Midbrain (tissue), 1 donor: ENCODE results near the gene SCD.
"Not testable (repeated sequence)": the region's sequence is repeated elsewhere in the genome, so short reads cannot be mapped to it uniquely, and the experiment has no call there.

Source experiments
- DNase-seq: peaks from one replicate; lab custom pipeline; 2025; lab: John Stamatoyannopoulos, UW

The SCD gene

DNA sequence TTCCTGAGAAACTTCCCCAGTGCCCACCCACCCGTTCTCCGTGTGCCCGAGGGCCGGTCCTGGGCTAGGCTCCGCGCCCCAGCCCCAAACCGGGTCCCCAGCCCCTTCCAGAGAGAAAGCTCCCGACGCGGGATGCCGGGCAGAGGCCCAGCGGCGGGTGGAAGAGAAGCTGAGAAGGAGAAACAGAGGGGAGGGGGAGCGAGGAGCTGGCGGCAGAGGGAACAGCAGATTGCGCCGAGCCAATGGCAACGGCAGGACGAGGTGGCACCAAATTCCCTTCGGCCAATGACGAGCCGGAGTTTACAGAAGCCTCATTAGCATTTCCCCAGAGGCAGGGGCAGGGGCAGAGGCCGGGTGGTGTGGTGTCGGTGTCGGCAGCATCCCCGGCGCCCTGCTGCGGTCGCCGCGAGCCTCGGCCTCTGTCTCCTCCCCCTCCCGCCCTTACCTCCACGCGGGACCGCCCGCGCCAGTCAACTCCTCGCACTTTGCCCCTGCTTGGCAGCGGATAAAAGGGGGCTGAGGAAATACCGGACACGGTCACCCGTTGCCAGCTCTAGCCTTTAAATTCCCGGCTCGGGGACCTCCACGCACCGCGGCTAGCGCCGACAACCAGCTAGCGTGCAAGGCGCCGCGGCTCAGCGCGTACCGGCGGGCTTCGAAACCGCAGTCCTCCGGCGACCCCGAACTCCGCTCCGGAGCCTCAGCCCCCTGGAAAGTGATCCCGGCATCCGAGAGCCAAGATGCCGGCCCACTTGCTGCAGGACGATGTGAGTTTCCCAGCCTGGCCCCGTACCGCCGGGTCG, at the start of gene SCD:
Gene SCD, plus strand, starts transcription at position 469 of the 803 bp plus-strand sequence. Its CDS starts 272 bp downstream, at position 741.
- peak; percentile 98 for DNase-seq

DNA sequence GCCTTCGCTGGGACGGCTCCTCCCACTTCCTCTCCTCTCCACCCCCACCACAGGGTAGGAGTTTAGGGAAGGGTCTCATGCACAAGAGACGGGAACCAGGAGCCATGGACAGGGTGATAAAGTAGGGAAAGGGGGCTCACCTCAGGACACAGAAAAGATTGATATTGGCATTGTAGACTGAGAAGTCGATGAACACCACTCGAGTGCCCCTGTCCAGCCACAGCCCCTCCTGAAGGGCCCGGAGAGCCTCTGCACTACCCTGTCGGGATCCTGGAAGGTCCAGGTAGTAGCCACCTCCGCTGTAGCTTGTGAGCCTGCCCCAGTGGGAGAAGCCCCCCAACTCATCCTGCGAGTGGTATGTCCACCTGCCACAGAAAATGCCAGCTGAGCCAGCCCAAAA, 49.8 kb upstream of the SCD start:
- DNase-seq: no peak

DNA sequence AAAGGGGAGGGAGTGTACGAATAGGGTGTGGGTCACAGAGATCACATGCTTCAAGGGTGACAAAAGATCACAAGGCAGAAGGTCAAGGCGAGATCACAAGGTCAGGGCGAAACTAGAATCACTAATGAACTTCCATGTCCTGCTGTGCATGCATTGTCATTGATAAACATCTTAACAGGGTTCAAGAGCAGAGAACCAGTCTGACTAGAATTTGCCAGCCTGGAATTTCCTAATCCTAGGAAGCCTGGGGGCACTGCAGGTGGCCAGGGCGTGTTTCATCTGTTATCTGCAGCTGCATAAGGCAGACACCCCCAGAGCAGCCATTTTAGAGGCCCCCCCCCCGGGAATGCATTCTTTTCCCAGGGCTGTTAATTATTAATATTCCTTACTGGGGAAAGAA, 45.9 kb upstream of the SCD start:
- DNase-seq: not testable (repeated sequence)

DNA sequence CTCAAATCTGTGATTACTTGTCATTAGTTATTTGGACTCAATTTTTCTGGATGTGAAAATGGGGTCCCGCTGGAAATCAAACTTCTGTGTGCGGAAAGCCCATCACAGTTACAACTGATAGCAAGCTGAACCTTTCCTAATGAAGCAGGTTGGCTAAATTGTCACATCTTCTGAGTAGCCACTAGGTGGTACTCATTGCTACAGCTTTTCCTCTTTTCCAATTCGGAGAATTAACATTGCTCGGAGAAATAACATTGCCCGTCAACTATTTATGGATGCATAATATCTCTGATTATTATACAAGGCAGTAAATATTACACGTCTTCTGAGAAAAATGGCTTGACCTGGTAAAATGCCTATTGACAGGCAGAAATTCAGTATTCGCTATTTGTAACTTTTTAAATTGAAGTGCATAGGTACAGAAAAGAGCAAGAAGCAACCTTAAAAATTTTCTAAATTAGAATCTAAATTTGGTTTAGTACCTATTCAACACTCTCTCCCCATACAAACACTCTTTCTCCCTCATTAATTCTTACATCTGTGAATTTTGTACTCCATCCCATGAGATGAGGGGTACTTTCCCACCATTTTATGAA, 43.2 kb upstream of the SCD start:
- peak; percentile 54 for DNase-seq

DNA sequence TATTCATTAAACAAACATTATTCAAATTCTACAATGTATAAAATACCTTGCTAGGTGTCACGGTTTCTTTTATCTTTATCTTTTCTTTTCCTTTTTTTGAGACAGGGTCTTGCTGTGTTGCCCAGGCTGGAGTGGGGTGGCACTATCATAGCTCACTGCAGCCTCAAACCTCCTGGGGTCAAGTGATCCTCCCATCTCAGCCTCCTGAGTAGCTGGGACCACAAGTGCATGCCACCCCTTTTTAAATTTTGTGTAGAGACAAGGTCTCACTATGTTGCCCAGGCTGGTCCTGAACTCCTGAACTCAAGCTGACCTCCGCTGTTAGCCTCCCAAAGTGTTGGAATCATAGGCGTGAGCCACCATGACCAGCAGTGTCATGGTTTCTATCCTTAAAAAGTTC, 42.6 kb upstream of the SCD start:
- DNase-seq: no peak

DNA sequence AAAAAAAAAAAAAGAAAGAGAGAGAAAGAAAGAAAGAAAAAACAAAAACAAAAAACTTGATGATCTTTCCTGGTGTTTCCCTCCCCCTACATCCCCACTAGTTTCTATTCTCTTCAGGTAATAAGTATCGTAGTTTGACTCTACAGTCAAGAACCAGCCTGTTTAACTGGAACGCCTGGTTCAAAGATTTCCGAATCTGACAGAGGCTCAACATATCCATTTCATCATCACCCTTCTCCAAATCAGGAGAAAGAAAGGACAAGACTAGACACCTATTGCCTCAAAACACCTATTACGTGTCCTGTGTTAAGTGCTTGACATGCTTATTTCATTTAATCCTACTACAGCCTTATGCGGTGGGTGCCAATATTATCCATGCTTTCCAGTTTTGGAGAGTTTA, 40.2 kb upstream of the SCD start:
- DNase-seq: no peak

DNA sequence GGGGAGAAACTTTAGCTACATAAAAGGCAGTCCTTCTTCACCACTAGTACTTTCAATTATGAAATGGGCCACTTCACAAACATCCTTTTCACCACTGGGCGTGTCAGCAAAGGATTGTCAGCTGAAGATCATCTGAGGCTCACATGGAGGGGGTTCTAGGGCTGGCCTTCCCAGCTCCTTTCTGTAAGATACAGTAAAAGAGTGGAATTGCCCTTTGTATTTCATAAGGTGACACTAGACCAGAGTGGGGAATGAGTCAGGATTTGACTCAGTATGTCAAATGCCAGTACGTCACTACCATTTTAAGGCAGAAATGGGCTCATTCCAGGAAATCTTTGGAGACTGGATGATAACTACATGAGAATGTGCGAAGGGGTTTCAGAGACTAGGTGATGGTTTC, 39.3 kb upstream of the SCD start:
- no peak for DNase-seq

DNA sequence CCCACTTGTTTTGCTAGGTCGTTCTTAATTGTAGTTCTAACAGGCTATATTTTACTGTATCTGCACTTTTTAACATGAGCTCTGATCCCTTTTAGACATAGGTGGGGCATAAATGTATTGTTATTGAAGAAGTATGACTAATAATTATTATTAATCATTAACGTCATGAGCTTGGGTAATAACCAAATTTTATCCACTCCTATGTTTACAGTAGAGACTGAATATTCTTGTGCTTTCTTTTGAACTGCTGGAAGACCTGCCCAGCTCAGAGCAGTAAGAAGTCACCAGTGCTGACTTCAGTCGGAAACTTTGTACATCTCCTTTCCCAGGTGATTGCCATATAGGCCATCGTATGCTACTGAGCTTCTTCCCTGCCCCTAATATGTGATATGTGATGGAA, 35.7 kb upstream of the SCD start:
- no peak for DNase-seq

DNA sequence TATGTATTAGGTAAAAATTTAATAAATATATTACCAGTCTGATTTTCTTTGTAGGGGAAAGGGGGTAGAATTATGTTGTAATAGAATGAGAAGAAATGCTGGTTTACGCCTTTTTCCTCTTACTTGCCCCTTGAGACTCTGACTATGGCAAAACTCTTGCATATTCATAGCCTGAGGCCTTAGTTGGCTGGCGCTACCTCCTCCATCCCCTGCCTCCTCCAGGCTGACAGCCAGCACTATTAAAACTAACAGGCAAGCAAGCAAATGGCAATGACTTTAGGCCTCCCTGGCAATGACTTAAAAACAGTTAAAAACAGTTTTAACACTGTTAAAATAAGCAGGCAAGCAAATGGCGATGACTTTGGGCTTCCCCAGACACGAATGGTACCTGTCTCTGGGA, 31.4 kb upstream of the SCD start:
- no peak for DNase-seq

DNA sequence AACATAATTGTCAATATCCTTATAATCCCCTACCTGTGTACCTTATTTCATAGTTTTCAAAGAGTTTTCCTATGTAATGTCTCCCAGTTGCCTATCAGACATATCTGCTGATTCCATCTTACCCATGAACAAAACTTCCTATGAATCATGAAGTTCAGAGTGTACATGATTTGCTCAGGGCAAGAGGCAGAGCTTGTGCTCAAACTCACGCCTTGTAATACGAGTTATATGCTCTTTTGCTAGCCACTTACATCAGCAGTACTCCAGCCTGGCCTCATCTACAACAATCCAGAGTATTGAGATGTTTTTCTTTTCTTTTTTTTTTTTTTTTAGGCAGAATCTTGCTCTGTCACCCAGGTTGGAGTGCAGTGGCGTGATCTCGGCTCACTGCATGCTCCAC, 28.8 kb upstream of the SCD start:
- no peak for DNase-seq

DNA sequence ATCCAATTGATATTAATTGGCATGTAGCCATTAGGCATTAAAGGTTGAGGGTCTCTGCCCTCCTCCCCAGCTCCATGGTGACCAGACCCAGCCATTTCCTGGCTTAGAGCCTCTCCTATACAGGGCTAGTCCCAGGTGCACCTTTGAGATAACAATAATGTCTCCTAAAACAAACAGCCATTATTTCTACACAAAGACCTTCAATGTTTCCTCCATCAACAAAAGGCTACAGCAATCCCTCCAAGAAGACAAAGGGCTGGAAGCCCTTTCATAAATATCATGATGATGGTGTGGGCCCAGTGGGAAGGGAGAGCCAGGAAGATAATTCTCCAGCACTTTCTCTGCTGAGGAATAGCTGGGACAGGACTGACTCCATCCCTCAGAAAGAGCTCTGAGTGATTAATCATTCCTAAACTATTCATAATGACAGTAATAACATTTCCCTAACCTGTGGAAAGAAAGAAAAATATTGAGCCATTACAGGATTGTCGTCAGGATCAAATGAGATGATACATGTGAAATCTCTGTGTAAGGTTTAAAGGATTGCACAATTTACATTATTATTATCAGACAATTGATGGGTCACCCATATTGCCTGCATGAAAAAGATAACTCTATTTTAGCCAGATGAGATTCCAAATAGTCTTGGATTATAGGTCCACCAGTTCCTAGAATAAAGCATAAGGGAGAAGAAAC, 27.2 kb upstream of the SCD start:
- peak; percentile 60 for DNase-seq

DNA sequence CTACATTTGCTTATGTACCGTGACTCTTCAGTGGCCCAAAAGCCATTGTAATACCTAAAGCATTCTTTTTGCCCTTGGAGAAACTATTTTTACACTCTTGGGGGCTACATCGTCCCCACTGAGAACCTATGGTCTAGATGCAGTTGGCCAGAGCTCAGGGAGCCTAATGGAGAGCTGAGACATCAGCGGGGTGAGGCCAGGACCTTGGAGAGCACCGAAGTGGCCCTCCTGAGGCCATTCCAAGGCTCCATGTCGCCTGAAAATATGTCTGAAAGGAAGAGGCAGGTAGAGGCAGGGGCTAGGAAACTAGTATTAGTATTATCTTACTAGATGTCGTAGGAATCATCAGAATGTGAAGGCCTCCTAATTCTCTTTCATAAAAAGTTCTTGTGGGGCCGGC, 21.9 kb upstream of the SCD start:
- no peak for DNase-seq

DNA sequence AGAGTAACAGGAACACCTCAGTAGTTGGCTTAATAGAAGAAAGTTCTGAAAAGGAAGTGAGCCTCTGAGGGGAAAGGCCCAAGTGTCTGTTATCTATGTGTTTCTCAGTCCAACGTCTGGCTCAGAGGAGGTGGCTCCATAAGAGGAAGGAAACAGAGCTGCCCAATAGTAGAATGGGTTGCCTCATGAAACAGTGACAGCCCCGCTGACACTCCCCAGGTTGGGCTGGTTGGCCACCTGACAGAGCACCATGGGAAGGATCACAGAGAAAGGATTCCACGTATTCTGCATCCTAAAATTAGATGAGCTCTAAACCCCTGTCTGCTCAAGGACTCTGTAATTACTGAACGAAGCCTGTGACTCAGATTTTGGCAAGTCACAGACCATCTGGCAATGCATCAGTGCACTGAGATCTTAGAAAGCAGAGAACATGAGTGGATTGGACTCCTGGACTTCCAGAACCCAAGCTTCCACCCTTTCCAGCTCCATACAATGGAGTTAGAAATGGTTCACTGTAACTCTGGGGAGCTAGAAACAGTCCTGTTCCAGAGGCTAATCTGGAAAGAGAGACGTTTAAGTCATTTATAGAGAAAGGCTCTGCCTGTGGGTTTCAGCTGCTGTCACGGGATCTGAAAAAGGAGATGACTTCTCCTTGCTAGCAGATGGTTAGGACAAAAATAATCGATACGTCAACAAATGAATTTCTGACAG, 19.9 kb upstream of the SCD start:
- peak; percentile 34 for DNase-seq

DNA sequence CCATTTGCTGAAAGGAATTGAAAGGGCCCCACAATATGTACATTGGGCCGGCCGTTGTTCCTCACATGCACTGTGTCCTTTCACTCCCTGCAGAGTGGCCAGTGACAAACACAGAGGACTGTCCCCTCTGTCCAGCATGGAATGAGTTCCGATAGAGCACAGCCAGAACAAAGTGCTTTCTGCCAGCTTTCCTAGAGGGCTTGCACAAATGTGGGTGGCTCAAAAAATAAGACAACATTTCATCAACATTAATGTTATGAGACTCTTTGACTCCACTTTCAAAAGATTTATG, 19.4 kb upstream of the SCD start:
- no peak for DNase-seq

DNA sequence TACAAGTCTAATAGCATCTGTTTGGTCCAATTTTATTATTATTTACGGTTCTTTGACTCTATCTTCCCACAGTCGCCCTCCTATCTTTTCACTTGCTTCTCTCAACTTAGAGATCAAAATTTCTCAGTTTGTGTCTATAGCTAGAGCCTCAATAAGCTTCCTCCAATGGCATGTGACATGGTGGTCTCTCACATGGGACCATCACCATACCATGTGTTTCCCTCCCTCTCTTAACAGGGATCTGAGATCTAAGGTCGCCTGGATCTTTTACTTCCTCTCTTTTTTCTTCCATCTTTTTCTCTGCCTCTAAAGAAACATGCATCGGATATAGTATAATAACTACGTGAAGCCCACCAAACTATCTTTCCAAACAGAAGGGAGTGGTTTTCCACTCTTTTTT, 18.8 kb upstream of the SCD start:
- DNase-seq: no peak

DNA sequence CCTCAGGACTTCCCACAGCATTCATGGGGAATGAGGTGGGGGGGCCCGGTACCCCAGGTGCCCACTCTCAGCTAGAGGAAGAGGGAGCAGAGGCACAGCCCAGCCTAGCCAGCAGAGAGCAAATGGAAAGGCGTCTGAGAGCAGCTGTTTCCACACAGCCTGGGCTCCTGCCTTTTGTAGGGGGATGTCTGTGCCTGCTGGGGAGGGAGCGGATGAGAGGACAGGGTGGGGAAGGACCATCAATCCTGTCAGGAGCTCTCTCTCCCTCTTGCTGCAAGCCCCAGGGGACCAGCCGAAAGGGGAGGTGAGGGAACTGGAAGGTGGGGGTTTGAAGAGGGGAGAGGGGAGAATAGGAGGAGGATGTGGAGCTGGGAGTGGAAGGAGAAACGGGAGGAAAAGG, 17.0 kb upstream of the SCD start, which contains the start of gene PKD2L1:
Gene PKD2L1, minus strand, starts transcription at position 150 of the 400 bp plus-strand sequence. Its CDS starts 125 bp downstream, at position 25.
- no peak for DNase-seq

DNA sequence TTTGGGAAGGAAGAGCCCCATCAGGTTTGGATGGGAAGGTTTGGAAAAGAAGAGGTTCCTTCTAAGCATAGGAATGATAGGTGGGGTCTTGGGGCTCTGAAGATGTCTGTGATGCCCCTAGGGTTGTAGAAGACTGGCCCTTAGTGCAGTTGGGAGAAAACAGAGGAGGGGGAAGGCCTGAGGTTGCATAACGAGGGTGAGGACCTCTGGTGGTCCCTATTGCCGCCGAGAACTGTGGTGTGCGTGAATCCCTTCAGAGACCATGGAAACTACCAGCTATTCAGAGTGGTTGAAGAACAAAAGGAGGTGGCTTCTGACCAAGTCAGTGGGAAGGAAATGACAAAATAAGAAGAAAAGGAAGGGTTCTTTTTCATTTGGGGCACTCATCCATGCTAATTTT, 13.9 kb upstream of the SCD start:
- DNase-seq: no peak

DNA sequence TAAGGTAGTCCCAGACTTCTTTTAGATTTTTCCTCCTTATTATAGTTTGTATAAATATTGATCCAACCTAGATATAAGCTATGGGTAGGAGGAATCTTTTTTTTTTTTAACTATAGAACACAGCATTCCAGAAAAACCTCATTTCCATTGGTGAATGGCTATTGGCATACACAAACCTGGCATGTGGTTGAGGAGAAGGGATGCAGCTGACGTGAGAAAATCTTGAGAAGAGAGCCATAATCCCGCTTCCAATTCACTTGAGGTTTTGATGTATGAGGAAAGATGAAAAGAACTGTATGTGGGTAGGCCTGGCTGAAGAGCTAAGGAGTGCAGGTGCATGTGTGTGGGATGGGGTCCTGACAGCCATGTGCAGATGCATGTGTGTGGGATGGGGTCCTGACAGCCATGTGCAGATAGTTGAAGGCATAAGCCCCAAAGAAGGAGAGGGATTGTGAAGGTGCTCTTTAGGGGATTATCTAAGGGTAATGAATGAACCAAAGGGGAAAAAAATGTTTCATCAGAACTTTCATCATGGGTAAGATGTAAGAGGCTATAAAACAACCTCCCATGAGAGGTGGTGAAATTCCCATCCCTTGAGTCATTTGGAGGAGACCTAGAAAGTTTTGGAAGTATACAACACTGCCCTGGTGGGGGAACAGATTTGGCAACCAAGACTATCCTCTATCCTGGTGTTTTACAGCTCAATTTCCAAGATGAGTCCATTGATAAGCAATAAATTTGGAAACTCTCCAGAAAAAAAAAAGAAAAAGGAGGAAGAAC, 13.2 kb upstream of the SCD start:
- DNase-seq: no peak

DNA sequence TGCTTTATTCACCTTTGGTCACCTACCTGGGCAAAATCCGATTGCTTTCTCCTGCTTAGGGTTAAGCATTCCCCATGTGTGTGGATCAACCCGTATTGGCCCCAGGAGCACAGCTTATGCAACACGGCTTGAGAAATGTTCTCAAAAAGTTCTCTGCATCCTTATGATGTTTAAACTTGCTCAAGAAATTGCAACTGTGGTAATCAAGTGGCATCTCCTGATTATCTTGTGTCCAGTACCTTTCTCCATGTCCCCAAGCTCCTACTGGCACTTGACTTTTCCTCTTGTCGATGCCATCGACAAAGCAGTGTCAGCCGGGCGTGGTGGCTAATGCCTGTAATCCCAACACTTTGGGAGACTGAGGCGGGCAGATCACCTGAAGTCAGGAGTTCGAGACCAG, 12.3 kb upstream of the SCD start:
- DNase-seq: no peak

DNA sequence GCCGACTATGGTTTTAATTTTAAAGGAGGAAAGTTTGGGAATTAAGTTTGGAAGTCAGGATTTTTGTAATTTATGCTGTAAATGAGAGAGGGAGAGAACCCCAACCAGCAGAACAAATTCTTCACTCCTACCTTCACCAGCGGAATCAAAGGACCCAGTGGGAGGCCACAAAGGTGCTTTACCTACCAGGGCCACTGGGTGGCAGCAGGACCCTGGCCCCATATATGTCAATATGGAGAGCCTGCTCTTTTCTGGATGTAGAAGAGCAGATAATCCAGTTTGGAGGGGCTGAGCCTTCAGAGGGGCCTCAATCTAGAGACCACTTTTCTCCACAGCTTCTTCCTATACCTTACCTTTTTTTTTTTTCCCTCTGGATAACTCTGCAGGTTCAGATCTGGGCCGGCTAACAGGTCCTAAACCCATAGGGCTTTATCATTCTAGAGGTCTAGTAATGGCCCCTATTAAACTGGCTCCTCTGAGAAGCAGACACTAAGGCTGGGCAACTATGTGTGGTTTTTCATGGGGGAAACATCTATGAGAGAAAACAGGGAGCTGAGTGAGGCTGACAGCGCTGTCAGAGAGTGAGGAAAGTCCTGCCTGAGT, 8.5 kb upstream of the SCD start:
- peak; percentile 74 for DNase-seq

DNA sequence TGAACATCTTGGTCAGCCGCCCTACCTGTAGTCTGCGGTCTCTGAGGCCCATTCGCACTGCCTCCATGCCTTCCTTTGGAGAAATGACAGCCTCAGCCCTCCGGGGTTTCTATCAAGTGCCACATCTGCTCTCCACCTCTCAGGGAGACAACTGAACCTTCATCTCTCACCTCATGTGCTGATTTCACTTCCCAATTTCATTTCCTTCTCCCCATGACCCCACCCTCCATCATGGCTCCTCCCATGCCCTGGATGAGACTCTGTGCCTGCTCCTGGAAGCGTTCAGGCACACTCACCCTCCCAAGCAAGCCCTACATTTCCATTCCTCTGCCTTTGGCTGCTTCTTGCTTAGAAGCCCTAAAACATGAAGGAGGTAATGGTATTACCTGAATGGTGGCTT, 7.8 kb upstream of the SCD start:
- DNase-seq: no peak
